Right lobe of liver (tissue), 6 donors: Measurements from ENCODE around the gene APLF. TPM values are rescaled to one million over a fixed set of nuclear protein-coding genes. Genes with fewer than 3 reads are reported as not detected.
"Not testable (repeated sequence)": the region's sequence is repeated elsewhere in the genome, so short reads cannot be mapped to it uniquely, and the experiment has no call there.

Source experiments
- ATAC-seq, 4 donors: fragments of 200-7000 bp; cut with Tn5 transposase; one replicate each; pipeline ENCODE4 v1.9.1; 2020; ENCODE audit warnings: mild to moderate bottlenecking in 4 of 4, moderate library complexity in 4 of 4
- DNase-seq, 3 donors: peaks; one replicate each; pipeline ENCODE4 v3.0.0-alpha.2; 2020
- H3K27ac ChIP-seq, 3 donors: fragments of 200-600 bp; one replicate each; pipeline ENCODE4 v1.8.0; 2022
- H3K27me3 ChIP-seq, 2 donors: fragments of 200-600 bp; one replicate each; pipeline ENCODE4 v1.8.0; 2022
- H3K36me3 ChIP-seq, 4 donors: fragments of 200-600 bp; sonication (generic) in 1 of 4; one replicate each; pipeline versions ENCODE4 v1.5.1 to v1.8.0; 2017 to 2022; ENCODE audit warnings: control low read depth in 1 of 4
- H3K4me1 ChIP-seq, 4 donors: fragments of 200-600 bp; sonication (generic) in 1 of 4; one replicate each; pipeline versions ENCODE4 v1.5.1 to v1.8.0; 2017 to 2022; ENCODE audit warnings: control low read depth in 1 of 4
- H3K4me3 ChIP-seq, 3 donors: fragments of 200-600 bp; one replicate each; pipeline ENCODE4 v1.8.0; 2022
- H3K9me3 ChIP-seq, 4 donors: fragments of 200-600 bp; sonication (generic) in 1 of 4; one replicate each; pipeline versions ENCODE4 v1.5.1 to v1.8.0; 2017 to 2022; ENCODE audit warnings: control low read depth in 1 of 4
- POLR2A ChIP-seq: fragments of 450-650 bp; IDR thresholded peaks from one replicate; pipeline ENCODE4 v1.6.1; 2017; ENCODE audit warnings: antibody characterized with exemption, mild to moderate bottlenecking
- WGBS: methylation state at CpG from one replicate; pipeline ENCODE4 v1.1.6; 2018; ENCODE audit warnings: low coverage, low lambda C conversion rate; ENCODE audit not compliant: insufficient coverage; ENCODE audit errors: missing lambda C conversion rate; 5-methylcytosine and 5-hydroxymethylcytosine counted together
- intact Hi-C, 2 donors: fragments of 100-400 bp; cut with DNase I; formaldehyde crosslinking; loops; one replicate each; pipeline versions ENCODE4 v1.11.2 to v1.14.1; 2022
- total RNA-seq, 6 experiments: library from RNA; depleted of rRNA in 2 of 6; stranded (reverse); fragments of >200 nt in 2 of 6; fragmentation: NEBNext Ultra II Directional in 3 of 6; extraction: Animal tissue kit (Norgen Biotek cat#: 25700) in 3 of 6; gene quantifications; one replicate each; pipeline versions ENCODE4 v1.1.0 to v1.2.4, GENCODE V29; 2016 to 2023
- TF ChIP-seq, protein P1 (sequence below), 4 donors: fragments of 200-600 bp in 3 of 4; fragments of 450-650 bp in 1 of 4; IDR thresholded peaks; one replicate each; pipeline versions ENCODE4 v1.5.1 to v1.8.0; 2016 to 2022; ENCODE audit warnings: antibody characterized with exemption in 4 of 4, mild to moderate bottlenecking in 2 of 4
- donor health status: DM: no; HTN: yes; CAD: no.
- donor health status: DM: no; HTN: no; CAD: no.
- donor health status: DM: no; HTN: no; CAD: no.
- donor health status: DM: no; HTN: yes; CAD: no.
- donor health status: DM: no; HTN: yes; CAD: no.

The APLF gene
- total RNA-seq, 6 experiments from 2014 or later, result 1.3 to 2.3 (median 1.9) TPM

DNA sequence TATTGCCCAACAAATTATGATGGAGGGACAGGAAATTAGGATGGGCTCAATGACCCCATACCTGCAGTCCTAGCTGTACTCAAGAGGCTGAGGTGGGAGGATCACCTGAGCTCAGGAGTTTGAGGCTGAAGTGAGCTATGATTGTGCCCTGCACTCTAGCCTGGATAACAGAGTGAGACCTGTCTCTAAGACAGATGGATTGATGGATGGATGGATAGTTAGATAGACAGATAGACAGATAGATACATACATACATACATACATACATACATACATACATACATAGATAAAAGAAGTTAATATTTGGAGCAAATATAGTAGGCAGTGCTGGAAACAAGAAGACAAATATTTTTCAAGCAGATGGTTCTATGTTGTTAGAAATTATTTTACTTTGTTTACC is 97.9 kb downstream of the APLF start:
- Histone ChIP-seq H3K27me3 (no peaks in the 10 kb centered on the region), H3K36me3 (no peaks in the 10 kb centered on the region), H3K4me3 (no peak overlapping the region), H3K27ac (no peak overlapping the region), H3K4me1 (no peaks in the 10 kb centered on the region), H3K9me3 (no peaks in the 10 kb centered on the region)
- intact Hi-C loops, result no loop called here
- ATAC-seq (no peak), DNase-seq (no peak)
- TF ChIP-seq POLR2A, result no peak

DNA sequence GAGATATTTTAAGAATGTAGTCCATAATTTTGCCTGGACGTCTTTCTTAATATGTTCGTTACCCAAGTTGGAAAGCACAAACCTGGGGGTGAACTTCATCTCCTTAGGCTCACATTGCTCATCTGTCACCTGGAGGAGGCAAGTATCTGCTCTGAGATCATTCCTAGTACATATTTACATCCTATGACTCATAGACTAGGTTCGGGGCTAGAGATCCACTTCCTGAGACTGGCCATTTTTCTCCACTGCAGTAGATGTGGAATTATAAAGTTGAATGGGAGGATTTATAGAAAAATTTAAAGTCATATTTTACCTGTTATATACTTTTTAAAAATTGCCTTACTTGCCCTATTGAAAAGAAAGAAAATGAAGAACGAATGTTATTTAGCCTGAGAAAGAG is 98.5 kb downstream of the APLF start:
- no peaks in the 10 kb centered on the region for H3K27me3 ChIP-seq

DNA sequence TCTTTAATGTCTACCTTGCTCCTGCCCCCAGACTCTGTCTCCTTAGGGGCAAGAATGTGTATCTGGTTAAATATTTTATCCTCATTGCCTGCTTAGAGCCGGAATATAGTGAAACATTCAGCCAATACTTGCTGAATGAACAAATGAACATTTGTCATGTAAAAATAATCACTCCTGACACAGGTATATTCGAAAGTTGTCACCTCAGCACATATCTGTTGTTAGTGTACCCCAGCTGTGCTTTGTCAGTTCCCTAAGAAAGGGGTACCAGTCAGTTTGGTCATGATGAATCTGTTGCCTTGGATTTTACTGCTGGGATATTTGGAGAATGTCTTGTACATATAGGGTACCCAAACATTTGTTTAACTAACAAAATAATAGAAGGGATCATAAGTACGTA is 99.0 kb downstream of the APLF start:
- TF ChIP-seq, protein P1, sequence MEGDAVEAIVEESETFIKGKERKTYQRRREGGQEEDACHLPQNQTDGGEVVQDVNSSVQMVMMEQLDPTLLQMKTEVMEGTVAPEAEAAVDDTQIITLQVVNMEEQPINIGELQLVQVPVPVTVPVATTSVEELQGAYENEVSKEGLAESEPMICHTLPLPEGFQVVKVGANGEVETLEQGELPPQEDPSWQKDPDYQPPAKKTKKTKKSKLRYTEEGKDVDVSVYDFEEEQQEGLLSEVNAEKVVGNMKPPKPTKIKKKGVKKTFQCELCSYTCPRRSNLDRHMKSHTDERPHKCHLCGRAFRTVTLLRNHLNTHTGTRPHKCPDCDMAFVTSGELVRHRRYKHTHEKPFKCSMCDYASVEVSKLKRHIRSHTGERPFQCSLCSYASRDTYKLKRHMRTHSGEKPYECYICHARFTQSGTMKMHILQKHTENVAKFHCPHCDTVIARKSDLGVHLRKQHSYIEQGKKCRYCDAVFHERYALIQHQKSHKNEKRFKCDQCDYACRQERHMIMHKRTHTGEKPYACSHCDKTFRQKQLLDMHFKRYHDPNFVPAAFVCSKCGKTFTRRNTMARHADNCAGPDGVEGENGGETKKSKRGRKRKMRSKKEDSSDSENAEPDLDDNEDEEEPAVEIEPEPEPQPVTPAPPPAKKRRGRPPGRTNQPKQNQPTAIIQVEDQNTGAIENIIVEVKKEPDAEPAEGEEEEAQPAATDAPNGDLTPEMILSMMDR (IDR thresholded peaks at IDR 0.05), result no peak
- TF ChIP-seq POLR2A, result no peak
- Histone ChIP-seq H3K9me3 (no peaks in the 10 kb centered on the region), H3K27me3 (no peaks in the 10 kb centered on the region), H3K27ac (no peak overlapping the region), H3K4me1 (no peaks in the 10 kb centered on the region), H3K36me3 (no peaks in the 10 kb centered on the region), H3K4me3 (no peak overlapping the region)
- intact Hi-C loops, result no loop called here
- DNase-seq (no peak), ATAC-seq (no peak)
- 90% methylated on average over 3 of the region's 3 CpGs for WGBS

More for the DNA sequence above, 98.5 kb downstream of the APLF start:
- DNase-seq, result no peak
- no peak overlapping the region for H3K27ac ChIP-seq
- no peak overlapping the region for H3K4me3 ChIP-seq
- H3K36me3 ChIP-seq, result no peaks in the 10 kb centered on the region
- TF ChIP-seq POLR2A, result no peak
- TF ChIP-seq, protein P1 (IDR thresholded peaks at IDR 0.05), result no peak
- intact Hi-C loops, result no loop called here
- 87% methylated on average over 4 of the region's 4 CpGs for WGBS
- no peaks in the 10 kb centered on the region for H3K9me3 ChIP-seq
- H3K4me1 ChIP-seq, result no peaks in the 10 kb centered on the region
- ATAC-seq, result no peak

DNA sequence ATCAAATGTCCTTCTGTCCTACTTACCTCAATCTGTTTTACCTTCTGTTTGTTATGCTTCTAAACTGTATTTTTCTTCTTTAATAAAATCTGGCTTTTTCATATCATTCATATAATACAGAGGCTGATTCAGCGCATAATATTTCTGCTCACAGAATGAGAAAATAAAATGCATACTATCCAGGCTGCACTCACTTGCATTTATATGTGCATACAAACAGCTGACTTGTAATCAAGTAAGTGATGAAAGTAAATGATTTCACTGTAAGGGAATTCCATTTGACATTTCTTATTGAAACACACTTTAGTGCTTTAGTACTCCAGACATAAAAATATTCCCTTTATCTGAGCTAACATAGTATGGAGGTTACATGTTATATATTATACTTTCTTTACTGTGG is 100.7 kb downstream of the APLF start:
- no peak overlapping the region for H3K27ac ChIP-seq
- H3K4me3 ChIP-seq, result no peak overlapping the region
- ATAC-seq, result no peak
- no peaks in the 10 kb centered on the region for H3K36me3 ChIP-seq
- TF ChIP-seq POLR2A, result no peak
- TF ChIP-seq, protein P1 (IDR thresholded peaks at IDR 0.05), result no peak
- intact Hi-C loops, result no loop called here
- no peaks in the 10 kb centered on the region for H3K27me3 ChIP-seq
- H3K4me1 ChIP-seq, result no peaks in the 10 kb centered on the region
- DNase-seq, result no peak
- 100% methylated on average over 1 of the region's 1 CpG for WGBS
- H3K9me3 ChIP-seq, result no peaks in the 10 kb centered on the region

DNA sequence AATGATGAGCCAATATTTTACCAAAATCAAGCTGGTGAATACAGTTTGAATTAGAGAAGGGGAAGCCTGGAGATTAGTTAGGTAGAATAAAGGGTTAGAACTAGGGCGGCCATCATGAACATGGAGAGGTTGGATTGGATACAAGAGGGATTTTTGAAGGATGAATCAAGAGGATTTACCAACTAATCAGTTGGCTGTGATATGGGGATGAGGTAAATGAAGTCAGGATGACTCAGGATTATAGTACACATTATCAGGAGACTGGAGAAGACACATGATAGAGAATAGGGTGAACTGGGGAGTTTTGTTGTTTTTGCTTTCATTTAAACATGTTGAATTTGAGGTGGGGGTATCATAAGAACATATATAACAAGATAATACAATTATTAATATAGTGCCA is 102.2 kb downstream of the APLF start:
- no peak overlapping the region for H3K27ac ChIP-seq
- H3K36me3 ChIP-seq, result no peaks in the 10 kb centered on the region
- H3K4me3 ChIP-seq, result no peak overlapping the region
- ATAC-seq (no peak), DNase-seq (no peak)
- H3K9me3 ChIP-seq, result no peaks in the 10 kb centered on the region
- TF ChIP-seq, protein P1 (IDR thresholded peaks at IDR 0.05), result no peak
- TF ChIP-seq POLR2A, result no peak
- H3K27me3 ChIP-seq, result no peaks in the 10 kb centered on the region
- intact Hi-C loops, result no loop called here
- no peaks in the 10 kb centered on the region for H3K4me1 ChIP-seq
- WGBS, result 100% methylated on average over 1 of the region's 1 CpG

DNA sequence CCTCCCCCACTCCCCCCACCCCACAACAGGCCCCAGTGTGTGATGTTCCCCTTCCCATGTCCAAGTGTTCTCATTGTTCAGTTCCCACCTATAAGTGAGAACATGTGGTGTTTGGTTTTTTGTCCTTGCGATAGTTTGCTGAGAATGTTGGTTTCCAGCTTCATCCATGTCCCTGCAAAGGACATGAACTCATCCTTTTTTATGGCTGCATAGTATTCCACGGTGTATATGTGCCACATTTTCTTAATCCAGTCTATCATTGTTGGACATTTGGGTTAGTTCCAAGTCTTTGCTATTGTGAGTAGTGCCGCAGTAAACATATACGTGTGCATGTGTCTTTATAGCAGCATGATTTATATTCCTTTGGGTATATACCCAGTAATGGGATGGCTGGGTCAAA is 103.0 kb downstream of the APLF start:
- H3K4me3 ChIP-seq, intact Hi-C loops, H3K4me1 ChIP-seq, H3K36me3 ChIP-seq, ATAC-seq, H3K27me3 ChIP-seq, DNase-seq, H3K27ac ChIP-seq, H3K9me3 ChIP-seq: not testable (repeated sequence)
- 92% methylated on average over 4 of the region's 4 CpGs for WGBS
